GM12878 (cell line): Measurements from ENCODE around the gene REV3L. TPM values are rescaled to one million over a fixed set of nuclear protein-coding genes. Genes with fewer than 3 reads are reported as not detected.
"Not testable (repeated sequence)": the region's sequence is repeated elsewhere in the genome, so short reads cannot be mapped to it uniquely, and the experiment has no call there.

Source experiments
- ATAC-seq: fragments of 200-7000 bp; cut with Tn5 transposase; 3 replicates; pipeline ENCODE4 v1.9.1; 2020; ENCODE audit warnings: mild to moderate bottlenecking, moderate library complexity
- BruUV-seq: library from RNA; stranded (reverse); fragments of 400-500 nt; replicated peaks from 2 replicates; lab custom pipeline; 2021; lab: Mats Ljungman, UMichigan
- CTCF ChIA-PET: fragments of 300-600 bp; sonication (Branson Sonifier 250); formaldehyde crosslinking; extraction: SDS; loops from one replicate; lab custom pipeline; 2021; ENCODE audit warnings: inconsistent platforms; lab: Yijun Ruan, JAX
- POLR2A ChIA-PET: fragments of 350-600 bp; formaldehyde crosslinking; extraction: SDS; loops from one replicate; lab custom pipeline; 2021; ENCODE audit warnings: inconsistent platforms; lab: Charles Lee
- RAD21 ChIA-PET: fragments of 300-600 bp; sonication (Branson Sonifier 250); formaldehyde crosslinking; loops from one replicate; lab custom pipeline; 2023; ENCODE audit warnings: antibody characterized with exemption; ENCODE audit not compliant: unreplicated experiment; lab: Charles Lee
- SMC1A ChIA-PET: fragments of 300-600 bp; sonication (Branson Sonifier 250); formaldehyde crosslinking; loops from one replicate; lab custom pipeline; 2023; ENCODE audit not compliant: unreplicated experiment, uncharacterized antibody; lab: Charles Lee
- DNase-seq: peaks from one replicate; pipeline ENCODE4 v3.0.0-alpha.2; 2011; ENCODE audit warnings: low read depth, low spot score
- FAIRE-seq: peaks from 3 replicates; lab custom pipeline; 2011; peaks lifted over from hg19 to GRCh38; lab: Jason Lieb, UNC
- H2AFZ ChIP-seq: 2 replicates; pipeline ENCODE4 v1.6.0; 2011; ENCODE audit warnings: low read depth, low read length, control low read depth; ENCODE audit not compliant: control insufficient read depth
- H3K27ac ChIP-seq: 2 replicates; pipeline ENCODE4 v1.5.1; 2011; ENCODE audit warnings: control low read depth; ENCODE audit not compliant: control insufficient read depth, insufficient read depth
- H3K27me3 ChIP-seq, 2 experiments: replicated peaks in 1 of 2; 2 replicates each; pipeline versions ENCODE4 v1.6.0 to v1.6.1; 2011; ENCODE audit warnings: low read length in 1 of 2; ENCODE audit not compliant: control insufficient read depth in 2 of 2, insufficient read depth in 2 of 2
- H3K36me3 ChIP-seq, 2 experiments: 2 replicates each; pipeline ENCODE4 v1.5.1; 2011; ENCODE audit warnings: low read length in 1 of 2; ENCODE audit not compliant: control insufficient read depth in 2 of 2, insufficient read depth in 2 of 2
- H3K4me1 ChIP-seq: 2 replicates; pipeline ENCODE4 v1.6.1; 2011; ENCODE audit warnings: mild to moderate bottlenecking, low read length, moderate library complexity, mixed read lengths; ENCODE audit not compliant: control insufficient read depth, insufficient read depth
- H3K4me2 ChIP-seq: 2 replicates; pipeline ENCODE4 v1.6.0; 2011; ENCODE audit warnings: control low read depth; ENCODE audit not compliant: control insufficient read depth, insufficient read depth
- H3K4me3 ChIP-seq: fragments of 200-600 bp; sonication (generic); 2 replicates; pipeline ENCODE4 v1.5.1; 2016
- H3K79me2 ChIP-seq: 2 replicates; pipeline ENCODE4 v1.6.0; 2011; ENCODE audit warnings: low read length; ENCODE audit not compliant: control insufficient read depth, insufficient read depth
- H3K9ac ChIP-seq: 2 replicates; pipeline ENCODE4 v1.8.0; 2011; ENCODE audit warnings: low read length, control low read depth, mixed read lengths; ENCODE audit not compliant: control insufficient read depth, insufficient read depth
- H3K9me3 ChIP-seq: replicated peaks from 3 replicates; pipeline ENCODE4 v1.5.1; 2011; ENCODE audit warnings: mild to moderate bottlenecking, low read length; ENCODE audit not compliant: control insufficient read depth, insufficient read depth
- H4K20me1 ChIP-seq: 2 replicates; pipeline ENCODE4 v1.6.0; 2011; ENCODE audit not compliant: control insufficient read depth, insufficient read depth
- BACH1 ChIP-seq: fragments of 450-650 bp; IDR thresholded peaks from 2 replicates; pipeline ENCODE4 v1.6.1; 2017; ENCODE audit warnings: mild to moderate bottlenecking, borderline replicate concordance
- BHLHE40 ChIP-seq, 2 experiments: fragments of 450-650 bp in 1 of 2; IDR thresholded peaks; 2 replicates each; pipeline ENCODE4 v1.6.1; 2011 to 2017; ENCODE audit warnings: low read depth in 2 of 2, borderline replicate concordance in 1 of 2, improper control_type of control experiment in 1 of 2, low read length in 1 of 2, mild to moderate bottlenecking in 1 of 2
- CHD4 ChIP-seq: fragments of 200-600 bp; sonication (generic); IDR thresholded peaks from 2 replicates; pipeline ENCODE4 v1.6.1; 2016; ENCODE audit warnings: mild to moderate bottlenecking
- EED ChIP-seq: sonication (generic); IDR thresholded peaks from 2 replicates; pipeline ENCODE4 v1.6.1; 2016; ENCODE audit warnings: antibody characterized with exemption, low read depth
- EGR1 ChIP-seq, 2 experiments: IDR thresholded peaks; 1 replicate in 1 of 2; 2 replicates in 1 of 2; pipeline ENCODE4 v1.6.1; 2011 to 2012; ENCODE audit warnings: low read depth in 2 of 2, low read length in 2 of 2, borderline replicate concordance in 1 of 2, mild to moderate bottlenecking in 1 of 2, moderate library complexity in 1 of 2
- KDM1A ChIP-seq: fragments of 200-600 bp; sonication (generic); IDR thresholded peaks from 2 replicates; pipeline ENCODE4 v1.6.1; 2016; ENCODE audit warnings: borderline replicate concordance
- LARP7 ChIP-seq: fragments of 450-650 bp; IDR thresholded peaks from 2 replicates; pipeline ENCODE4 v1.6.1; 2017; ENCODE audit warnings: mild to moderate bottlenecking
- RAD21 ChIP-seq: IDR thresholded peaks from 2 replicates; pipeline ENCODE4 v1.6.1; 2011; ENCODE audit warnings: mild to moderate bottlenecking, low read depth, low read length, moderate library complexity; ENCODE audit not compliant: insufficient read depth
- ZZZ3 ChIP-seq: IDR thresholded peaks from 2 replicates; pipeline ENCODE4 v1.6.1; 2011; ENCODE audit warnings: low read depth; ENCODE audit not compliant: control insufficient read depth, insufficient read length
- WGBS: methylation state at CpG from one replicate; pipeline ENCODE4 v1.1.6; 2016; ENCODE audit warnings: low lambda C conversion rate; ENCODE audit not compliant: insufficient replicate concordance, insufficient coverage; ENCODE audit errors: missing lambda C conversion rate; 5-methylcytosine and 5-hydroxymethylcytosine counted together
- in situ Hi-C: fragments of 300-500 bp; cut with MboI; formaldehyde crosslinking; loops from 9 replicates; pipeline ENCODE4 v1.14.3; 2018; ENCODE audit warnings: mixed read lengths
- intact Hi-C: fragments of 100-400 bp; cut with micrococcal nuclease; formaldehyde crosslinking; loops from one replicate; pipeline ENCODE4 v1.14.2; 2022; ENCODE audit not compliant: unreplicated experiment
- polyA plus RNA-seq, 11 experiments: library from polyadenylated mRNA; depleted of rRNA in 4 of 11; unstranded in 6 of 11; stranded (reverse) in 5 of 11; fragments of >200 nt; fragmentation: Nextera tagmentation in 4 of 11; fragmentation: Illumina TruSeq in 1 of 11; extraction: Ambion mirVana in 4 of 11; extraction: Trizol in 1 of 11; gene quantifications; 1 replicate in 1 of 11; 2 replicates in 10 of 11; pipeline versions ENCODE4 v1.2.1 to v1.2.3, GENCODE V29; 2011 to 2016; ENCODE audit warnings: inconsistent platforms in 2 of 11, missing spikeins in 2 of 11, low read depth in 1 of 11
- total RNA-seq, 4 experiments: library from RNA; depleted of rRNA in 3 of 4; stranded (reverse); fragments of >200 nt in 3 of 4; fragmentation: Illumina TruSeq in 1 of 4; extraction: Trizol in 1 of 4; gene quantifications; 2 replicates each; pipeline versions ENCODE4 v1.2.1 to v1.2.3, GENCODE V29; 2013 to 2021
- TF ChIP-seq, protein P1 (sequence below): IDR thresholded peaks from 2 replicates; pipeline ENCODE4 v1.6.1; 2011; ENCODE audit warnings: borderline replicate concordance, low read depth, mild to moderate bottlenecking, moderate library complexity, mixed read lengths, low read length; ENCODE audit not compliant: insufficient read depth; ENCODE audit errors: extremely low read length
- TF ChIP-seq, protein P2 (sequence below): IDR thresholded peaks from 2 replicates; pipeline ENCODE4 v1.6.1; 2012; ENCODE audit warnings: improper control_type of control experiment, low read depth, low read length; ENCODE audit not compliant: insufficient replicate concordance
- TF ChIP-seq, protein P3 (sequence below): fragments of 450-650 bp; IDR thresholded peaks from 2 replicates; pipeline ENCODE4 v1.6.1; 2016; ENCODE audit warnings: mild to moderate bottlenecking, moderate library complexity, borderline replicate concordance

Gene REV3L
- total and polyA plus RNA-seq, 10 of the 15 experiments (the other 5 are each of a cell fraction or from before 2014, with no cell fraction given) = 7.6 to 33.6 (median 21.5) TPM

DNA sequence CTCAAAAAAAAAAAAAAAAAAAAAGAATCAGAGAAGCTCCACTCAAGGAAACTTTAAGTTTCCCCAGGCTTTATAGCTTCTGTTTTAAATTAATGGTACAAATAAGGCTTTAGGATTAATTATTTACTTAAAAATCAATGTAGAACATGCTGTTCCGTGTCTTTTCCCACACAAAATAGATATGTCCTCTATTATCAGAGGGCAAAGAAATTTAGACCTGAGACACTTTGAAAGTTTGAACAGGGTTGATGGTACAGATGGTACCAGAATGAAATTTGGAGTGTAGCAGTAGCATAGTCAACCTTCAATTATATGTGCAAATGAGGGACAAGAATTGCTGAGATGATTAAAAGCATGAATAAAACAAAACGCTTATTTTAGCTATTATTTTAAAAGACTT, 32.2 kb upstream of the REV3L start (continued):
- TF ChIP-seq EGR1 (IDR thresholded peaks at IDR 0.05; ENCODE audit: borderline replicate concordance in 1 of 2, low read depth in 2 of 2, low read length in 2 of 2) (no peak), CHD4 (no peak), LARP7 (no peak), EED (no peak), BHLHE40 (IDR thresholded peaks at IDR 0.05; ENCODE audit: borderline replicate concordance in 1 of 2, low read depth in 2 of 2, low read length in 1 of 2) (no peak), BACH1 (no peak), KDM1A (no peak), ZZZ3 (no peak), RAD21 (no peak)
- TF ChIP-seq, protein P1, sequence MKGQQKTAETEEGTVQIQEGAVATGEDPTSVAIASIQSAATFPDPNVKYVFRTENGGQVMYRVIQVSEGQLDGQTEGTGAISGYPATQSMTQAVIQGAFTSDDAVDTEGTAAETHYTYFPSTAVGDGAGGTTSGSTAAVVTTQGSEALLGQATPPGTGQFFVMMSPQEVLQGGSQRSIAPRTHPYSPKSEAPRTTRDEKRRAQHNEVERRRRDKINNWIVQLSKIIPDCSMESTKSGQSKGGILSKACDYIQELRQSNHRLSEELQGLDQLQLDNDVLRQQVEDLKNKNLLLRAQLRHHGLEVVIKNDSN = no peak
- TF ChIP-seq, protein P2, sequence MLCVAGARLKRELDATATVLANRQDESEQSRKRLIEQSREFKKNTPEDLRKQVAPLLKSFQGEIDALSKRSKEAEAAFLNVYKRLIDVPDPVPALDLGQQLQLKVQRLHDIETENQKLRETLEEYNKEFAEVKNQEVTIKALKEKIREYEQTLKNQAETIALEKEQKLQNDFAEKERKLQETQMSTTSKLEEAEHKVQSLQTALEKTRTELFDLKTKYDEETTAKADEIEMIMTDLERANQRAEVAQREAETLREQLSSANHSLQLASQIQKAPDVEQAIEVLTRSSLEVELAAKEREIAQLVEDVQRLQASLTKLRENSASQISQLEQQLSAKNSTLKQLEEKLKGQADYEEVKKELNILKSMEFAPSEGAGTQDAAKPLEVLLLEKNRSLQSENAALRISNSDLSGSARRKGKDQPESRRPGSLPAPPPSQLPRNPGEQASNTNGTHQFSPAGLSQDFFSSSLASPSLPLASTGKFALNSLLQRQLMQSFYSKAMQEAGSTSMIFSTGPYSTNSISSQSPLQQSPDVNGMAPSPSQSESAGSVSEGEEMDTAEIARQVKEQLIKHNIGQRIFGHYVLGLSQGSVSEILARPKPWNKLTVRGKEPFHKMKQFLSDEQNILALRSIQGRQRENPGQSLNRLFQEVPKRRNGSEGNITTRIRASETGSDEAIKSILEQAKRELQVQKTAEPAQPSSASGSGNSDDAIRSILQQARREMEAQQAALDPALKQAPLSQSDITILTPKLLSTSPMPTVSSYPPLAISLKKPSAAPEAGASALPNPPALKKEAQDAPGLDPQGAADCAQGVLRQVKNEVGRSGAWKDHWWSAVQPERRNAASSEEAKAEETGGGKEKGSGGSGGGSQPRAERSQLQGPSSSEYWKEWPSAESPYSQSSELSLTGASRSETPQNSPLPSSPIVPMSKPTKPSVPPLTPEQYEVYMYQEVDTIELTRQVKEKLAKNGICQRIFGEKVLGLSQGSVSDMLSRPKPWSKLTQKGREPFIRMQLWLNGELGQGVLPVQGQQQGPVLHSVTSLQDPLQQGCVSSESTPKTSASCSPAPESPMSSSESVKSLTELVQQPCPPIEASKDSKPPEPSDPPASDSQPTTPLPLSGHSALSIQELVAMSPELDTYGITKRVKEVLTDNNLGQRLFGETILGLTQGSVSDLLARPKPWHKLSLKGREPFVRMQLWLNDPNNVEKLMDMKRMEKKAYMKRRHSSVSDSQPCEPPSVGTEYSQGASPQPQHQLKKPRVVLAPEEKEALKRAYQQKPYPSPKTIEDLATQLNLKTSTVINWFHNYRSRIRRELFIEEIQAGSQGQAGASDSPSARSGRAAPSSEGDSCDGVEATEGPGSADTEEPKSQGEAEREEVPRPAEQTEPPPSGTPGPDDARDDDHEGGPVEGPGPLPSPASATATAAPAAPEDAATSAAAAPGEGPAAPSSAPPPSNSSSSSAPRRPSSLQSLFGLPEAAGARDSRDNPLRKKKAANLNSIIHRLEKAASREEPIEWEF = no peak
- TF ChIP-seq, protein P3, sequence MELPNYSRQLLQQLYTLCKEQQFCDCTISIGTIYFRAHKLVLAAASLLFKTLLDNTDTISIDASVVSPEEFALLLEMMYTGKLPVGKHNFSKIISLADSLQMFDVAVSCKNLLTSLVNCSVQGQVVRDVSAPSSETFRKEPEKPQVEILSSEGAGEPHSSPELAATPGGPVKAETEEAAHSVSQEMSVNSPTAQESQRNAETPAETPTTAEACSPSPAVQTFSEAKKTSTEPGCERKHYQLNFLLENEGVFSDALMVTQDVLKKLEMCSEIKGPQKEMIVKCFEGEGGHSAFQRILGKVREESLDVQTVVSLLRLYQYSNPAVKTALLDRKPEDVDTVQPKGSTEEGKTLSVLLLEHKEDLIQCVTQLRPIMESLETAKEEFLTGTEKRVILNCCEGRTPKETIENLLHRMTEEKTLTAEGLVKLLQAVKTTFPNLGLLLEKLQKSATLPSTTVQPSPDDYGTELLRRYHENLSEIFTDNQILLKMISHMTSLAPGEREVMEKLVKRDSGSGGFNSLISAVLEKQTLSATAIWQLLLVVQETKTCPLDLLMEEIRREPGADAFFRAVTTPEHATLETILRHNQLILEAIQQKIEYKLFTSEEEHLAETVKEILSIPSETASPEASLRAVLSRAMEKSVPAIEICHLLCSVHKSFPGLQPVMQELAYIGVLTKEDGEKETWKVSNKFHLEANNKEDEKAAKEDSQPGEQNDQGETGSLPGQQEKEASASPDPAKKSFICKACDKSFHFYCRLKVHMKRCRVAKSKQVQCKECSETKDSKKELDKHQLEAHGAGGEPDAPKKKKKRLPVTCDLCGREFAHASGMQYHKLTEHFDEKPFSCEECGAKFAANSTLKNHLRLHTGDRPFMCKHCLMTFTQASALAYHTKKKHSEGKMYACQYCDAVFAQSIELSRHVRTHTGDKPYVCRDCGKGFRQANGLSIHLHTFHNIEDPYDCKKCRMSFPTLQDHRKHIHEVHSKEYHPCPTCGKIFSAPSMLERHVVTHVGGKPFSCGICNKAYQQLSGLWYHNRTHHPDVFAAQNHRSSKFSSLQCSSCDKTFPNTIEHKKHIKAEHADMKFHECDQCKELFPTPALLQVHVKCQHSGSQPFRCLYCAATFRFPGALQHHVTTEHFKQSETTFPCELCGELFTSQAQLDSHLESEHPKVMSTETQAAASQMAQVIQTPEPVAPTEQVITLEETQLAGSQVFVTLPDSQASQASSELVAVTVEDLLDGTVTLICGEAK = no peak

DNA sequence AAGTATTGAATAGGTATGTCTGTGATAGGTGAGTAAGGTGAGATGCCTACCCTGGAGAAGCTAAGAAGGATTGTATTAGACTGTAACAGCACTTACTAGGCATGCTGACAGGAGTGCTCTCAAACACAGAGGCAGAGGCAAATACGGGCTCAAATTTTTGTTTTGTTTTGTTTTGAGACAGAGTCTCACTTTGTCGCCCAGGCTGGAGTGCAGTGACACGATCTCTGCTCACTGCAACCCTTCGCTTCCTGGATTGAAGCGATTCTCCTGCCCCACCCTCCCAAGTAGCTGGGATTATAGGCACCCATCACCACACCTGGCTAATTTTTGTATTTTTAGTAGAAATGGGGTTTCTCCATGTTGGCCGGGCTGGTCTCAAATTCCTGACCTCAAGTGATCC, 31.5 kb upstream of the REV3L start:
- H3K9me3 ChIP-seq, H3K79me2 ChIP-seq, H3K4me3 ChIP-seq, BruUV-seq, DNase-seq, H4K20me1 ChIP-seq, H3K4me2 ChIP-seq, H3K27ac ChIP-seq, H2AFZ ChIP-seq, H3K36me3 ChIP-seq, FAIRE-seq, H3K27me3 ChIP-seq, in situ Hi-C loops, CTCF ChIA-PET, intact Hi-C loops, RAD21 ChIA-PET, ATAC-seq, POLR2A ChIA-PET, H3K9ac ChIP-seq, H3K4me1 ChIP-seq: not testable (repeated sequence)
- WGBS = 90% methylated on average over 6 of the region's 6 CpGs
- SMC1A ChIA-PET = interaction anchor here (1.3 kb wide), 1 partner anchor 19 kb away, joined by 3 read pairs; no protein-coding TSS in a partner anchor
